MM.1S (cell line): Measurements from ENCODE around the gene ASB6.

Experiments used
- CTCF ChIP-seq: fragments of 300-600 bp; sonication (generic); IDR thresholded peaks from 2 replicates; pipeline ENCODE4 v1.5.1; 2016; ENCODE audit warnings: antibody characterized with exemption, low read length, mixed read lengths
- EZH2phosphoT487 ChIP-seq: fragments of 300-600 bp; sonication (generic); IDR thresholded peaks from 2 replicates; pipeline ENCODE4 v1.6.1; 2018; ENCODE audit warnings: antibody characterized with exemption, low read length

DNA sequence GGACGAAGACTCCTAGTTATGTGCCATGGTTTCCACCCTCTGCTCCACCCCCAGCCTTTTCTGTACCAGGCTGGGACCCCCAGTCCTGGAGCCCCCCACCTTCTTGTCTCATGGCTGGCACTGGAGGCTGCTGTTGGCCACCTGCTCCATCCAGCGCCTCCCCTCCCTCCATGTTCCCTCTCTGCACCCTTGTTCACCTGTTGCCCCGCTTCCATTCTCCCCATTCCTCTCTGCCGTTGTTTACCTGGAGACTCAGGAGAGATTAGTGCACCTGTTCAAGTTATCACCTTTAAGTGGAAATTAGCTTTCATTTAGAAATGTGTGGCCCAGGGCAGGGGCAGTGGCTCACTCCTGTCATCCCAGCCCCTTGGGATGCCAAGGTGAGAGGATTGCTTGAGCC is 8.7 kb downstream of the ASB6 start:
- TF ChIP-seq EZH2phosphoT487 (no peak), CTCF (no peak)
